Calu3 (cell line): Measurements from ENCODE around the gene MSI2. TPM values are rescaled to one million over a fixed set of nuclear protein-coding genes. Genes with fewer than 3 reads are reported as not detected.

Experiments
- BruUV-seq: library from RNA; stranded (reverse); fragments of 400-500 nt; replicated peaks from 2 replicates; lab custom pipeline; 2021; lab: Mats Ljungman, UMichigan
- CTCF ChIA-PET: fragments of 300-600 bp; sonication (Branson Sonifier 250); formaldehyde crosslinking; loops from one replicate; lab custom pipeline; 2022; ENCODE audit warnings: antibody characterized with exemption; lab: Charles Lee
- DNase-seq: peaks from one replicate; pipeline ENCODE4 v3.0.0; 2022
- H3K27ac Mint-ChIP-seq: one replicate; pipeline ENCODE4 v1.8.0; 2022; ENCODE audit warnings: mixed read lengths; ENCODE audit not compliant: unreplicated experiment
- H3K27me3 Mint-ChIP-seq: one replicate; pipeline ENCODE4 v1.8.0; 2022; ENCODE audit warnings: mixed read lengths; ENCODE audit not compliant: unreplicated experiment
- H3K36me3 Mint-ChIP-seq: one replicate; pipeline ENCODE4 v1.8.0; 2022; ENCODE audit warnings: mild to moderate bottlenecking, moderate library complexity, mixed read lengths; ENCODE audit not compliant: insufficient read depth, unreplicated experiment
- H3K4me1 Mint-ChIP-seq: one replicate; pipeline ENCODE4 v1.8.0; 2022; ENCODE audit warnings: mild to moderate bottlenecking, low read depth, mixed read lengths; ENCODE audit not compliant: unreplicated experiment
- H3K4me3 Mint-ChIP-seq: one replicate; pipeline ENCODE4 v1.8.0; 2022; ENCODE audit warnings: mild to moderate bottlenecking, low read depth, moderate library complexity, mixed read lengths; ENCODE audit not compliant: unreplicated experiment
- H3K9me3 Mint-ChIP-seq: one replicate; pipeline ENCODE4 v1.8.0; 2022; ENCODE audit warnings: low read depth, mixed read lengths; ENCODE audit not compliant: unreplicated experiment
- intact Hi-C: fragments of 100-400 bp; cut with micrococcal nuclease; formaldehyde crosslinking; loops from one replicate; pipeline ENCODE4 v1.10.0; 2022; ENCODE audit not compliant: unreplicated experiment
- total RNA-seq: library from RNA; stranded (reverse); gene quantifications from 2 replicates; pipeline ENCODE4 v1.2.3, GENCODE V29; 2022
- TF ChIP-seq, protein P1 (sequence below): fragments of 200-600 bp; IDR thresholded peaks from one replicate; pipeline ENCODE4 v1.8.0; 2022; ENCODE audit warnings: antibody characterized with exemption; ENCODE audit not compliant: unreplicated experiment

The MSI2 gene
- total RNA-seq, 1 experiment from 2014 or later, result 66.4 TPM

GRCh38 chr17:57327176-57327970, 71.0 kb downstream of the MSI2 start:
- Mint-ChIP-seq H3K4me3 (no peak overlapping the region), H3K27ac (no peak overlapping the region), H3K27me3 (no peaks in the 10 kb centered on the region), H3K36me3 (peaks cover 5% of the 10 kb centered on the region), H3K9me3 (no peaks in the 10 kb centered on the region), H3K4me1 (no peaks in the 10 kb centered on the region)
- TF ChIP-seq, protein P1, sequence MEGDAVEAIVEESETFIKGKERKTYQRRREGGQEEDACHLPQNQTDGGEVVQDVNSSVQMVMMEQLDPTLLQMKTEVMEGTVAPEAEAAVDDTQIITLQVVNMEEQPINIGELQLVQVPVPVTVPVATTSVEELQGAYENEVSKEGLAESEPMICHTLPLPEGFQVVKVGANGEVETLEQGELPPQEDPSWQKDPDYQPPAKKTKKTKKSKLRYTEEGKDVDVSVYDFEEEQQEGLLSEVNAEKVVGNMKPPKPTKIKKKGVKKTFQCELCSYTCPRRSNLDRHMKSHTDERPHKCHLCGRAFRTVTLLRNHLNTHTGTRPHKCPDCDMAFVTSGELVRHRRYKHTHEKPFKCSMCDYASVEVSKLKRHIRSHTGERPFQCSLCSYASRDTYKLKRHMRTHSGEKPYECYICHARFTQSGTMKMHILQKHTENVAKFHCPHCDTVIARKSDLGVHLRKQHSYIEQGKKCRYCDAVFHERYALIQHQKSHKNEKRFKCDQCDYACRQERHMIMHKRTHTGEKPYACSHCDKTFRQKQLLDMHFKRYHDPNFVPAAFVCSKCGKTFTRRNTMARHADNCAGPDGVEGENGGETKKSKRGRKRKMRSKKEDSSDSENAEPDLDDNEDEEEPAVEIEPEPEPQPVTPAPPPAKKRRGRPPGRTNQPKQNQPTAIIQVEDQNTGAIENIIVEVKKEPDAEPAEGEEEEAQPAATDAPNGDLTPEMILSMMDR, result no peak
- DNase-seq, result no peak
- BruUV-seq, result no TSS peak
- CTCF ChIA-PET, result interaction anchor here (0.6 kb wide), 2 partner anchors 78 to 509 kb away, joined by 3 read pairs; no protein-coding TSS in a partner anchor
- intact Hi-C loops, result no loop called here

DNA sequence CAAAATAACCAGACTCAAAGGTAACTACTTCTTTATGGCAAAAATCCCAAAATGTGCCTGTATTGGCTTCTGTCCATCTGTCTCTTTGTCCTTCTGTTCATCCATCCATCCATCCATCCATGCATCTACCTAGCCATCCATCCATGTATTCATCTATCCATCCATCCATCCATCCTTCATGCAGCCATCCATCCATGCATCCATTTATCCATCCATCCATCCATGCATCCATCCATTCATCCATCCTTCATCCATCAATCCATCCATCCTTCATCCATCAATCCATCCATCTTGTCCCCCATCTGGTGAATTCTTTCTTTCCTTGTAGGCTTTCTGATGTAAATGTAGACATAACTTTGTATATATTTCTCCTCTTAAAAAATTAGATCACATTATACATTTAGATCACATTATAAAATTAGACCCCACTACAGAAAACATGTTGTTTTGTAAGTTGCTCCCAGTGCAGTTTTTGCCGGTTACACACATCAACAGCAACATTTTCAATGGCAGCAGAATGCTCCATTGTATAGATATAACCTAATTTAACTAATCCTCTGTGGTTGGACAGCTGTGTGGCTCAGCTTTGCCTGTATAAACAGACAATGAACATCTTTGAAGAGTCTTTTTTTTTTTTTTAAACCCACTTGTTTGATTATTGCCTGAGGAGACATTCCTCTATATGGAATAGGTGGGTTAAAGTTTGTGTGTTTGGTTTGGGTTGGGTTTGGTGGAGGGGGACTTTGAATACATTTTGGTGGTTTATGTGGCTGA, 72.0 kb downstream of the MSI2 start:
- no peak overlapping the region for H3K4me3 Mint-ChIP-seq
- CTCF ChIA-PET, result interaction anchor here (0.6 kb wide), 1 partner anchor 79 kb away, joined by 3 read pairs; no protein-coding TSS in a partner anchor
- no TSS peak for BruUV-seq
- H3K27ac Mint-ChIP-seq, result no peak overlapping the region
- no peaks in the 10 kb centered on the region for H3K9me3 Mint-ChIP-seq
- H3K27me3 Mint-ChIP-seq, result no peaks in the 10 kb centered on the region
- peaks cover 5% of the 10 kb centered on the region for H3K36me3 Mint-ChIP-seq
- no peak for DNase-seq
- no peaks in the 10 kb centered on the region for H3K4me1 Mint-ChIP-seq
- TF ChIP-seq, protein P1, result no peak
- intact Hi-C loops, result no loop called here

DNA sequence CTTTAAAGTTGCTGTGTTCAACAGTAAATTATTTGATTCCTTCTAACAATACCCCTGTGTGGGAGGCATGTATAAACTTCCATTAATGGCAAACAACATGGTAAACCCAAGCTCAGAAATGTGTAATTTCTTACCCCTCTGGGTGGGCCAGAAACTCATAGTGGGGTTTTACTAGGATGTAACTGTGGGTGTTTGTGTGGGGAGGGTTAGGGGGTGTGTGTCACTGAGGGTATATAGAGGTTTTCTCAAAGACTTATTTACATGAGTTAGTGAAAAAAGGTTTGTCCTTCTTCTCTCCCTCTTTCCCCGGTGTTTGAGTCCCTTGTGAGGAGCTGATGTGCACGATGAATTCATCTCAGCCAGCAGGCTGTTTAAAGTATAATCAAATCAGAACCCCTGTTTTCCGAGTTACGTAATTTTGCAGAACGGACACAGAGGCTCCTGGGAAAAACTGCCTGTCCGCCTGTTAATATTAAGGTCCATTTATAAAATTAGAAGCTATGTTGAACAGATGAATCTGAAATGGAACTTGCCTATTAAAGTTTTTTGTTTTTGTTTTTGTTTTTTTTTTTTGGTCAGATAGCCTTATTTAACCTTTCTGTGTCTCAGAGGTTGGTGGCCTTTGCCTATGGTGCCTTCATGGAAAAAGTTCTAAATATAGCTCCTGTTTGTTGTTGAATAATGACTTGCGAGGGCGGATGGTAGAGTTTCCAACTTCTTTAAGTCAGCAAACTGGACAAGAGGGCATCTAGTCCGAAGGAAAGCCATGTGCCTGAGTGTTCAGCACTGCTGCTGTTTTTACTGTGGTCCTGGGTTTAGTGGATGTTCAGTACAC, 73.3 kb downstream of the MSI2 start:
- DNase-seq, result no peak
- no TSS peak for BruUV-seq
- TF ChIP-seq, protein P1, result no peak
- no peak overlapping the region for H3K27ac Mint-ChIP-seq
- CTCF ChIA-PET, result interaction anchor here (0.6 kb wide), 1 partner anchor 20 kb away, joined by 3 read pairs; no protein-coding TSS in a partner anchor
- no peaks in the 10 kb centered on the region for H3K27me3 Mint-ChIP-seq
- no peaks in the 10 kb centered on the region for H3K9me3 Mint-ChIP-seq
- no peaks in the 10 kb centered on the region for H3K4me1 Mint-ChIP-seq
- no peak overlapping the region for H3K4me3 Mint-ChIP-seq
- intact Hi-C loops, result no loop called here
- peaks cover 3% of the 10 kb centered on the region for H3K36me3 Mint-ChIP-seq

- H3K27me3 Mint-ChIP-seq, result no peaks in the 10 kb centered on the region
- intact Hi-C loops, result no loop called here
- TF ChIP-seq, protein P1, result no peak
- no peak overlapping the region for H3K4me3 Mint-ChIP-seq
- CTCF ChIA-PET, result no interaction called here
- BruUV-seq, result no TSS peak
- H3K4me1 Mint-ChIP-seq, result no peaks in the 10 kb centered on the region
- H3K27ac Mint-ChIP-seq, result no peak overlapping the region
- DNase-seq, result no peak
- H3K36me3 Mint-ChIP-seq, result no peaks in the 10 kb centered on the region
- no peaks in the 10 kb centered on the region for H3K9me3 Mint-ChIP-seq
Measured at GRCh38 chr17:57330587-57330986, 74.3 kb downstream of the MSI2 start.
